ENCODE measurements around the gene SPATA31E1.

GRCh38 chr9:87883990-87884389 is 1.3 kb downstream of the SPATA31E1 start:
- no peak for TF ChIP-seq CEBPB (IDR thresholded peaks at IDR 0.05)
- no peak for TF ChIP-seq EGR1 (IDR thresholded peaks at IDR 0.05)
- no peak for TF ChIP-seq TCF12 (IDR thresholded peaks at IDR 0.05; ENCODE audit: low read depth)
- TF ChIP-seq ZBTB7A (IDR thresholded peaks at IDR 0.05; ENCODE audit: low read depth), result no peak
- no peak for TF ChIP-seq YY1 (IDR thresholded peaks at IDR 0.05; ENCODE audit: low read depth)
